COR-L47 (cell line): Measurements from ENCODE around the gene THBD.
"Not testable (repeated sequence)": the region's sequence is repeated elsewhere in the genome, so short reads cannot be mapped to it uniquely, and the experiment has no call there.

ENCODE experiments used
- DNase-seq: peaks from one replicate; lab custom pipeline; 2025; lab: John Stamatoyannopoulos, UW

Gene THBD

GRCh38 chr20:23035731-23036130, 13.7 kb downstream of the THBD start:
- no peak for DNase-seq

GRCh38 chr20:23034721-23035671, 14.5 kb downstream of the THBD start, which contains the start of gene SSTR4:
Gene SSTR4, plus strand, starts transcription at chr20:23035312. Its CDS starts 172 bp downstream, at chr20:23035484.
- no peak for DNase-seq

GRCh38 chr20:23033918-23034317, 15.6 kb downstream of the THBD start:
- DNase-seq: no peak

- DNase-seq: no peak
Observed at GRCh38 chr20:23032750-23033078, 16.8 kb downstream of the THBD start.

- DNase-seq: no peak
Observed at GRCh38 chr20:23032056-23032749, 17.3 kb downstream of the THBD start.

- no peak for DNase-seq
Observed at GRCh38 chr20:23031346-23031745, 18.1 kb downstream of the THBD start.

- no peak for DNase-seq
Observed at GRCh38 chr20:23029324-23029723, 20.1 kb downstream of the THBD start.

- no peak for DNase-seq
Observed at GRCh38 chr20:23028392-23028791, 21.1 kb downstream of the THBD start.

GRCh38 chr20:23027721-23028120, 21.8 kb downstream of the THBD start:
- no peak for DNase-seq

GRCh38 chr20:23025503-23025902, 24.0 kb downstream of the THBD start:
- DNase-seq: not testable (repeated sequence)

GRCh38 chr20:23024701-23025100, 24.8 kb downstream of the THBD start:
- no peak for DNase-seq

- DNase-seq: no peak
Observed at GRCh38 chr20:23023621-23024177, 25.8 kb downstream of the THBD start.

GRCh38 chr20:23022849-23023248, 26.6 kb downstream of the THBD start:
- no peak for DNase-seq

GRCh38 chr20:23021951-23022350, 27.5 kb downstream of the THBD start:
- DNase-seq: no peak

GRCh38 chr20:23021541-23021940, 27.9 kb downstream of the THBD start:
- no peak for DNase-seq

- no peak for DNase-seq
Observed at GRCh38 chr20:23020230-23021018, 29.0 kb downstream of the THBD start.

GRCh38 chr20:23019403-23019802, 30.1 kb downstream of the THBD start:
- DNase-seq: no peak

GRCh38 chr20:23018941-23019340, 30.5 kb downstream of the THBD start:
- DNase-seq: no peak

GRCh38 chr20:23018432-23018831, 31.0 kb downstream of the THBD start:
- DNase-seq: no peak

- DNase-seq: no peak
Observed at GRCh38 chr20:23017516-23017915, 32.0 kb downstream of the THBD start.

- DNase-seq: no peak
Observed at GRCh38 chr20:23013429-23013828, 36.0 kb downstream of the THBD start.
